Muscle layer of colon (tissue), 2 donors: ENCODE measurements around the gene CTTNBP2NL.
"Not testable (repeated sequence)": the region's sequence is repeated elsewhere in the genome, so short reads cannot be mapped to it uniquely, and the experiment has no call there.

Experiments
- H3K27ac ChIP-seq: one replicate; pipeline ENCODE4 v1.7.0; 2013; ENCODE audit warnings: low read depth, mild to moderate bottlenecking, low read length, moderate library complexity
- H3K27me3 ChIP-seq, 2 donors: one replicate each; pipeline ENCODE4 v1.7.0; 2013; ENCODE audit warnings: low read length in 2 of 2, mild to moderate bottlenecking in 2 of 2; ENCODE audit not compliant: insufficient read depth in 2 of 2, control insufficient read depth in 1 of 2
- H3K36me3 ChIP-seq: one replicate; pipeline ENCODE4 v1.7.0; 2013; ENCODE audit warnings: mild to moderate bottlenecking, low read length; ENCODE audit not compliant: insufficient read depth
- H3K4me1 ChIP-seq: one replicate; pipeline ENCODE4 v1.7.0; 2013; ENCODE audit warnings: mild to moderate bottlenecking, low read length; ENCODE audit not compliant: insufficient read depth
- H3K4me3 ChIP-seq, 2 donors: one replicate each; pipeline ENCODE4 v1.7.0; 2013; ENCODE audit warnings: low read length in 2 of 2, low read depth in 1 of 2, mild to moderate bottlenecking in 1 of 2, moderate library complexity in 1 of 2
- H3K9ac ChIP-seq: one replicate; pipeline ENCODE4 v1.7.0; 2013; ENCODE audit warnings: low read length
- H3K9me3 ChIP-seq: one replicate; pipeline ENCODE4 v1.7.0; 2013; ENCODE audit warnings: mild to moderate bottlenecking, low read length
- donor health status: abdominal sarcoma.
- donor health status: Adenocarcinoma of cecum.

Gene CTTNBP2NL

DNA sequence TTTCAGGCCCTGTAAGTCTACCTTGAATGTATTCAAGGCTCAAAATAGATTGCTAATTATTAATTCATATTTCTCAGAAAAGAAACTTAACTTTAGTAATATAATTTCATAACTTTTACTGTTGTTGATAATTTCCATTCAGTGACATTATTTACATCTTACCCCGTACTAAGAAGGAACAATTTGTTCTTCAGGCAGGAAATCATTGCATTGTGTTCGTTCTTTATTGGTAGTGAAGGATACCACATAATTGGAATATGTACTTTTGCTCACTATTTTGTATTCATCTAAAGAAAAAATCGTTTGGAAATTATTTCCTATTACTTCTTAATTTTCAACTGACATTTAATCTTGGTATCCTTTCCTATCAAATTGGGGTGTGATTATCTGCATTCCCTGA, 39.4 kb downstream of the CTTNBP2NL start:
- no peaks in the 10 kb centered on the region for H3K27me3 ChIP-seq
- no peak overlapping the region for H3K27ac ChIP-seq

DNA sequence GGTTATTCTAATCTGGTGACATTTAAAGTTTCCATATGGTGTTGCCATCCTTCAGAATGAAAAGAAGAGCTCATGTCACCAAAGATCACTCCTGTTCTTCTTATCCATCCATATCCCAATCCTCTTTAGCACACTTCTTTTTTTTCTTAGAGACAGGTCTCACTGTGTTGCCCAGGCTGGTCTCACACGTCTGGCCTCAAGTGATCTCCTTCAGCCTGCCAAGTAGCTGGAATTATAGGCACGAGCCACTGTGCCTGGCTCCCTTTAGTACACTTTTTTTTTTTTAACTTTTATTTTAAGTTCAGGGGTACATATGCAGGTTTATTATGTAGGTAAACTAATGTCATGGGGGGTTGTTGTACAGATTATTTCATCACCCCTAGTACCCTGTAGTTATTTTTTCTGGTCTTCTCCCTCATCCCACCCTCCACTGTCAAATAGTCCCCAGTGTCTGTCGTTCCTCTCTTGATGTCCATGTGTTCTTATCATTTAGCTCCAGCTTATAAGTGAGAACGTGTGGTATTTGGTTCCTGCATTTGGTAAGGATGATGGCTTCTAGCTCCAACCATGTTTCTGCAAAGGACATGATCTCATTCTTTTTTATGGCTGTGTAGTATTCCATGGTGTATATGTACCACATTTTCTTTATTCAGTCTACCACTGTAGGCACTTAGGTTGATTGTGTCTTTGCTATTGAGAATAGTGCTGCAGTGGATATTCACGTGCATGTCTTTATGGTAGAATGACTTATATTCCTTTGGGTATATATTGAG, 40.6 kb downstream of the CTTNBP2NL start:
- H3K27ac ChIP-seq, result no peak overlapping the region
- no peaks in the 10 kb centered on the region for H3K36me3 ChIP-seq
- H3K27me3 ChIP-seq, result no peaks in the 10 kb centered on the region
- H3K9ac ChIP-seq, result no peak overlapping the region
- peaks cover 20% of the 10 kb centered on the region for H3K4me1 ChIP-seq
- no peak overlapping the region for H3K4me3 ChIP-seq
- H3K9me3 ChIP-seq, result no peaks in the 10 kb centered on the region

More for the DNA sequence above, 39.4 kb downstream of the CTTNBP2NL start:
- no peak overlapping the region for H3K4me3 ChIP-seq
- no peak overlapping the region for H3K9ac ChIP-seq
- H3K4me1 ChIP-seq, result peaks cover 20% of the 10 kb centered on the region
- H3K36me3 ChIP-seq, result no peaks in the 10 kb centered on the region
- no peaks in the 10 kb centered on the region for H3K9me3 ChIP-seq

DNA sequence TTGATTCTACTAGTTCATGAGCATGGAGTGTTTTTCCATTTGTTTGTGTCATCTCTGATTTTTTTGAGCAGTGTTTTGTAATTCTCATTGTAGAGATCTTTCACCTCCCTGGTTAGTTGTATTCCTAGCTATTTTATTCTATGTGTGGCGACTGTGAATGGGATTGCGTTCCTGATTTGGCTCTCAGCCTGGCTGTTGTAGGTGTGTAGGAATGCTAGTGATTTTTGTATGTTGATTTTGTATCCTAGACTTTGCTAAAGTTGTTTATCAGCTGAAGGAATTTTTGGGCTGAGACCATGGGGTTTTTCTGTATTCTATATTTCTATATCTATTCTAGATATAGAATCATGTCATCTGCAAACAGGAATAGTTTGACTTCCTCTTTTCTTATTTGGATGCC, 42.1 kb downstream of the CTTNBP2NL start:
- not testable (repeated sequence) for H3K36me3 ChIP-seq, H3K4me3 ChIP-seq, H3K27me3 ChIP-seq, H3K9me3 ChIP-seq, H3K9ac ChIP-seq, H3K27ac ChIP-seq
- H3K4me1 ChIP-seq, result peaks cover 20% of the 10 kb centered on the region

DNA sequence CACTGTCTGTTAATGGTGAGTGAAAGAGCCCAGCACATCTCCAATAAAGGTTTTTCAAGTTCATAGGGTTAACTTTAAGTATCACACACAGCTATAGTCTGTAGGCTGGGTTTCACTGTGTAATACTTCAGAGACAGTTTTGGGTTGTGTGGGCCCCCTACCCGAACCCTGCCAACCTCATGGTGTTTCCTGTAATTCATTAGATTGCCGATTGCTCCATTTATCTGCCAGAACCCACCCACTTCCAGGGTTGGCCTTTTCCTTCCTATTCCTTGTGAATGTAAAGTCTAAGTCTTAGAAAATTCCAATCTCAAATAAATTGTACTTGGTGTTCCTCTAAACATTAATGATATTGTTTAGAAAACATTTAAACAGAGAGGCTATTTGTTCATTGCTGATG, 43.6 kb downstream of the CTTNBP2NL start:
- H3K9me3 ChIP-seq, result no peaks in the 10 kb centered on the region
- no peaks in the 10 kb centered on the region for H3K27me3 ChIP-seq
- H3K9ac ChIP-seq, result no peak overlapping the region
- H3K27ac ChIP-seq, result no peak overlapping the region
- peaks cover 20% of the 10 kb centered on the region for H3K4me1 ChIP-seq
- H3K36me3 ChIP-seq, result no peaks in the 10 kb centered on the region
- no peak overlapping the region for H3K4me3 ChIP-seq

DNA sequence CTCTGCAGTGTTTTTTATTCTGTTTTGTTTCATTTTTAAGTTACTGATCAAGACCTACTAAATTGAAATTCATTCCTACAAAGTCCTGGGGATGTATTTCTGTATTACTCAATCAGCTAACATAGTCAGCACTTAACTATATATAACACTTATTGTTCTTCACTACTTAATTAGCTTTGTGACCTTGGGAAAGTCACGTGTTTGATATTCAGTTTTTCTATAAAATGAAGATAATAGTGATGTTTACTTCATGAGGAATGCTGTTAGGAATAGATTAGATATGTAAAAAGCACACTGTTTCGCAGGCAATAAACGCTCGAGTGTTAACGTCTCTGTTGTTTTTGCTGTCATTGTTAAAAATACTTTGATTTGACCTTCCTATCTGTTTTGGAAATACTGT, 44.6 kb downstream of the CTTNBP2NL start:
- H3K9ac ChIP-seq, result no peak overlapping the region
- no peaks in the 10 kb centered on the region for H3K27me3 ChIP-seq
- H3K36me3 ChIP-seq, result no peaks in the 10 kb centered on the region
- H3K9me3 ChIP-seq, result no peaks in the 10 kb centered on the region
- H3K4me3 ChIP-seq, result no peak overlapping the region
- H3K27ac ChIP-seq, result no peak overlapping the region
- peaks cover 20% of the 10 kb centered on the region for H3K4me1 ChIP-seq

DNA sequence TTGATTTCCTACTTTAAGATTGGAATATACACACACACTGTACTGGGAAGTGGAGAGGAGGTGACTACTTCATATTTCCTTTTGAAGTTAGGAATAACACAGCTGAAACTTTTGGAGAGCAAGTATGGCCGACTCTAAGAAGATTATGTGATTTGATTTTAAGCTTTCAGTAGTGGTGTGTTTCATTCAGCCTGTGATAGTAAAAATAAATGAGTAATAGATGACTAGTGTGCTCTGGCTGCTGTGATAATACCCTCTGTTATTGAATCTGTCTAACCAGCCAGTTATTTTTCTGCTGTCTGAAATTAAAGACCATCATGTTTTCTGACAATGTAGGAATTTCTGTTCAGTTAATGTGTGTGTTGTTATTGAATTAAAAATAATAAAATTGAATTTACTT, 48.3 kb downstream of the CTTNBP2NL start:
- H3K9ac ChIP-seq, result no peak overlapping the region
- H3K4me1 ChIP-seq, result peaks cover 15% of the 10 kb centered on the region
- H3K27ac ChIP-seq, result no peak overlapping the region
- no peaks in the 10 kb centered on the region for H3K9me3 ChIP-seq
- H3K27me3 ChIP-seq, result no peaks in the 10 kb centered on the region
- H3K36me3 ChIP-seq, result peaks cover 5% of the 10 kb centered on the region
- no peak overlapping the region for H3K4me3 ChIP-seq

DNA sequence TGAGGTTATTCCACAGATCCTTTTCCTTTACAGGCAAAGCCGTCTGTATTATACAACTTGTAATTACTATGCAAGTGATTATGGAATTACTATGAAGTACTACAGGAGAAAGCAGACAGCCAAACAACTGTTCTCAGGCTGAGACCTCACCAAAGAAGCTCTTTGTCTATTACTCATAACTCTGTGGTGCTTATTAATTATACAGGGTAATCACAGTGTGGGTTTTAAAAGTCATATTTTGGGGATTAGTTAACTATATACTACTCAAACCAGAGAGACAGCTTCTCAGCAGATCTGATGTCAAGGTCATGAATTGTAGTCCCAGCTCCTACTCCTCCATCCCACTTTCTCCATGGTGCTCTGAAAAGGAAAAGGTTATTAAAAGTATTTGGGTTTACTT, 49.6 kb downstream of the CTTNBP2NL start:
- H3K27me3 ChIP-seq, result no peaks in the 10 kb centered on the region
- H3K4me3 ChIP-seq, result no peak overlapping the region
- no peak overlapping the region for H3K27ac ChIP-seq
- no peaks in the 10 kb centered on the region for H3K9me3 ChIP-seq
- peaks cover 5% of the 10 kb centered on the region for H3K36me3 ChIP-seq
- H3K9ac ChIP-seq, result no peak overlapping the region
- H3K4me1 ChIP-seq, result peaks cover 9% of the 10 kb centered on the region

DNA sequence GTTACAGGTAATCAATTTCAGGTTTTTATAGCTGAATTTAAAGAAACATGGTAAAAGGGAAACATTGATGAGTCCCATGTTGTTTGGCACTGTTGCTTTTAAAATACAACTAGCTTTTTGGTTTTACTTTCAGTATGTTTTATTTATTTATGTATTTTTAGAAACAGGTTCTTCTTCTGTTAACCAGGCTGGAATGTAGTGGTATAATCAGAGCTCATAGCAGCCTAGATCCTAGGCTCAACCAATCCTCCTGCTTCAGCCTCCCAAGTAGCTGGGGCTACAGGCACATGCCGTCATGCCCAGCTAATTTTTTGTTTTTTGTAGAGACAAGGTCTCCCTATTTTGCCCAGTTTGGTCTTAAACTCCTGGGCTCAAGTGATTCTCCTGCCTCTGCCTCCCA, 50.4 kb downstream of the CTTNBP2NL start:
- H3K27me3 ChIP-seq, result no peaks in the 10 kb centered on the region
- no peaks in the 10 kb centered on the region for H3K9me3 ChIP-seq
- no peak overlapping the region for H3K9ac ChIP-seq
- H3K27ac ChIP-seq, result no peak overlapping the region
- H3K4me3 ChIP-seq, result no peak overlapping the region
- peaks cover 9% of the 10 kb centered on the region for H3K4me1 ChIP-seq
- peaks cover 5% of the 10 kb centered on the region for H3K36me3 ChIP-seq

DNA sequence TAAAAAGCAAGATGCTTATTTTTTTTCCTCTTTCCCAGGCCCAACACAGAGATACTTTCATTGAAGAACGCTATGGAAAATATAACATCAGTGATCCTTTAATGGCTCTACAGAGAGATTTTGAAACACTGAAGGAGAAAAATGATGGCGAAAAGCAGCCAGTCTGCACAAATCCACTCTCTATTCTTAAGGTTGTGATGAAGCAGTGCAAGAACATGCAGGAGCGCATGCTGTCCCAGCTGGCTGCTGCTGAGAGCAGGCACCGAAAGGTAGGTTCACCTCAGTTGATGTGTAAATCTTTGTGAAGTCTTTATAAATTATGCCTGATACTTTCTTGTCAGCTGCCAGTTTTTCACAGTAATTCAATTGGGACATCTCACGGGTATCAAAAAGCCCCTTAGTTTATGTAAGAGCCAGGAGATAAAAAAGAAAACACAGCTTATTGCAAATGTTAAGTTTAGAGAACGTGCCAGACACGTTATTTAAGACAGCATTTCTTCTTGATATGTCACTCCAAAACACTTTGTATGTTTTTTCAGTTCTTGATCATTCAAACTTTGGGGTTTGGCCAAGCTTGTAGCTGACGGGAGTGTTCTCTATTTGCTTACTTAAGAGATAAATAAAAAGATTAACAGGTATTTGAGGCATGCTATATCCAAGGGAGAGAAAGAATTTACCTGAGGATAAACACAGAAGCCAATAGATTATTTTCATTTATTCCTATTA, 53.1 kb downstream of the CTTNBP2NL start:
- Histone ChIP-seq H3K4me1 (peaks cover 9% of the 10 kb centered on the region), H3K36me3 (peaks cover 5% of the 10 kb centered on the region), H3K4me3 (no peak overlapping the region), H3K27me3 (no peaks in the 10 kb centered on the region), H3K9me3 (no peaks in the 10 kb centered on the region), H3K27ac (no peak overlapping the region), H3K9ac (no peak overlapping the region)

DNA sequence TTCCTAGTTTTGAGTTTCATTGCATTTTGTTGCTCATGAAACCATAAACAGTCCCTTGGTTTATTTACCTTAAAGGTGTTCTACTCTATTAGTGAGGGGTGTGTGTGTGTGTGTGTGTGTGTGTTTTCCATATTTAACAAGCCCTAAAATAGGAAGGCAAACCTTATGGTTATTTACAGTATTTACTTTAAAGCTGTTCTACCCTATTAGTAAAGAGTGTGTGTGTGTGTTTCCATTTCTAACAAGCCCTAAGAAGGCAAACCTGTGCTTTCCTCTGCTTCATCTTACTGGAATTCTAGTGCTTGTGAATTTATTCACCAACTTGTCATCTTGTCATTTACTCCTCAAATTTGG, 53.6 kb downstream of the CTTNBP2NL start:
- H3K4me1 ChIP-seq, result peaks cover 9% of the 10 kb centered on the region
- H3K9ac ChIP-seq, result no peak overlapping the region
- no peaks in the 10 kb centered on the region for H3K27me3 ChIP-seq
- H3K36me3 ChIP-seq, result peaks cover 8% of the 10 kb centered on the region
- no peaks in the 10 kb centered on the region for H3K9me3 ChIP-seq
- H3K4me3 ChIP-seq, result no peak overlapping the region
- H3K27ac ChIP-seq, result no peak overlapping the region

DNA sequence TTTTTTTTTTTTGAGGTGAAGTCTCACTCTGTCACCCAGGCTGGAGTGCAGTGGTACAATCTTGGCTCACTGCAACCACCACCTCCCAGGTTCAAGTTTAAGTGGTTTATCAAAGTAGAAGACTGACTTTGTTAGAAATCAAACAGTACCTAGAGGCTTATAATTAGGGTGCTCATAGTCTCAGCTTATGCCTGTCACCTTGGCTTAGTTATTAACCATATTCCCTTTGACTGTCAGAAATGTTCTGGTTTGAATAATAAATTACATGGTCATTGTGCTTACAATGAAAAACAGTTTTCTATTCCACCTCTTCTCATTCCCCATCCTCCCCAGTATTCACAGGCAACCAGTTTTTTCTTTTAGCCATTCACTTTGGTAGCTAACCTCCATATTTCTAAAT, 54.8 kb downstream of the CTTNBP2NL start:
- Histone ChIP-seq H3K9ac (no peak overlapping the region), H3K4me1 (peaks cover 7% of the 10 kb centered on the region), H3K9me3 (no peaks in the 10 kb centered on the region), H3K27me3 (no peaks in the 10 kb centered on the region), H3K27ac (no peak overlapping the region), H3K36me3 (peaks cover 10% of the 10 kb centered on the region), H3K4me3 (no peak overlapping the region)

DNA sequence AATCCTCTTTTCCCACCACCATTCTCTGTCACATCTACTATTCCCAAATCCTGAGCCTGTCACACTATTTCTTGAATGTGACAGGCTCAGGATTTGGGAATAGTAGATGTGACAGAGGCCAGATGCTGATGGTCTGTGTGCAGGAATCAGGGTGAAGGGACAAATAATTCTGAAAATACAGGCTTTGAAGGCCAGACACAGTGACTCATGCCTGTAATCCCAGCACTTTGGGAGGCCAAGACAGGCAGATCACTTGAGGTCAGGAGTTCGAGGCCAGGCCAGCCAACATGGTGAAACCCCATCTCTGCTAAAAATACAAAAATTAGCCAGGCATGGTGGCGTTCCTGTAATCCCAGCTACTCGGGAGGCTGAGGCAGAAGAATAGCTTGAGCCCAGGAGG, 55.3 kb downstream of the CTTNBP2NL start:
- not testable (repeated sequence) for H3K9ac ChIP-seq, H3K9me3 ChIP-seq, H3K27ac ChIP-seq, H3K4me1 ChIP-seq, H3K4me3 ChIP-seq, H3K27me3 ChIP-seq
- peaks cover 14% of the 10 kb centered on the region for H3K36me3 ChIP-seq
